Endothelial cell of umbilical vein (primary cell): ENCODE data around the gene FAM120A. TPM values are rescaled to one million over a fixed set of nuclear protein-coding genes. Genes with fewer than 3 reads are reported as not detected.

ENCODE experiments used
- BruUV-seq: library from RNA; stranded (reverse); fragments of 400-500 nt; replicated peaks from 2 replicates; lab custom pipeline; 2021; lab: Mats Ljungman, UMichigan
- CTCF ChIA-PET: fragments of 300-600, 350-600 bp; sonication (Branson Sonifier 250); formaldehyde crosslinking; loops from one replicate; lab custom pipeline; 2021; ENCODE audit warnings: antibody characterized with exemption, inconsistent platforms; lab: Charles Lee
- POLR2A ChIA-PET: fragments of 300-600, 350-600 bp; sonication (Branson Sonifier 250); formaldehyde crosslinking; loops from one replicate; lab custom pipeline; 2021; ENCODE audit warnings: antibody characterized with exemption, inconsistent platforms; lab: Charles Lee
- DNase-seq: peaks from one replicate; pipeline ENCODE4 v3.0.0-alpha.2; 2011; ENCODE audit warnings: low read depth, low spot score
- FAIRE-seq: peaks from 2 replicates; lab custom pipeline; 2011; peaks lifted over from hg19 to GRCh38; lab: Jason Lieb, UNC
- H2AFZ ChIP-seq: 2 replicates; pipeline ENCODE4 v1.6.0; 2012; ENCODE audit warnings: low read depth, low read length, control low read depth, inconsistent platforms
- H3K27ac ChIP-seq: 2 replicates; pipeline ENCODE4 v1.5.1; 2011; ENCODE audit warnings: low read depth, mild to moderate bottlenecking, control low read depth, low read length, moderate library complexity; ENCODE audit not compliant: insufficient read depth
- H3K27me3 ChIP-seq, 2 experiments: 2 replicates each; pipeline versions ENCODE4 v1.6.0 to v1.6.1; 2011; ENCODE audit warnings: low read length in 2 of 2, mixed read lengths in 1 of 2; ENCODE audit not compliant: control insufficient read depth in 2 of 2, insufficient read depth in 2 of 2
- H3K36me3 ChIP-seq, 2 experiments: 2 replicates in 1 of 2; 3 replicates in 1 of 2; pipeline ENCODE4 v1.5.1; 2011; ENCODE audit warnings: low read length in 2 of 2, mild to moderate bottlenecking in 1 of 2, moderate library complexity in 1 of 2; ENCODE audit not compliant: control insufficient read depth in 2 of 2, insufficient read depth in 2 of 2; ENCODE audit errors: extremely low read depth in 1 of 2
- H3K4me1 ChIP-seq: 3 replicates; pipeline ENCODE4 v1.5.1; 2011; ENCODE audit warnings: mild to moderate bottlenecking, low read length; ENCODE audit not compliant: control insufficient read depth, insufficient read depth; ENCODE audit errors: extremely low read depth
- H3K4me2 ChIP-seq: 2 replicates; pipeline ENCODE4 v1.6.1; 2011; ENCODE audit warnings: low read length, control low read depth, mixed read lengths; ENCODE audit not compliant: insufficient read depth
- H3K4me3 ChIP-seq, 3 experiments: fragments of 200-600 bp in 1 of 3; sonication (generic), shearing (Covaris generic) in 1 of 3; replicated peaks in 1 of 3; 2 replicates each; pipeline ENCODE4 v1.5.1; 2011 to 2016; ENCODE audit warnings: control low read depth in 3 of 3, low read length in 3 of 3, mild to moderate bottlenecking in 2 of 3, inconsistent platforms in 1 of 3, low read depth in 1 of 3, moderate library complexity in 1 of 3; ENCODE audit not compliant: insufficient read depth in 1 of 3
- H3K79me2 ChIP-seq: 2 replicates; pipeline ENCODE4 v1.6.0; 2012; ENCODE audit warnings: low read length, inconsistent platforms; ENCODE audit not compliant: control insufficient read depth, insufficient read depth
- H3K9ac ChIP-seq: replicated peaks from 2 replicates; pipeline ENCODE3; 2011; ENCODE audit warnings: low read length, control low read depth; ENCODE audit not compliant: insufficient read depth; ENCODE audit errors: extremely low read depth
- H3K9me1 ChIP-seq: replicated peaks from 3 replicates; pipeline ENCODE4 v1.6.0; 2011; ENCODE audit warnings: mild to moderate bottlenecking, low read length; ENCODE audit not compliant: control insufficient read depth, insufficient read depth; ENCODE audit errors: extremely low read depth
- H3K9me3 ChIP-seq: replicated peaks from 2 replicates; pipeline ENCODE4 v1.5.1; 2012; ENCODE audit warnings: low read length, inconsistent platforms; ENCODE audit not compliant: control insufficient read depth, insufficient read depth
- H4K20me1 ChIP-seq: replicated peaks from 2 replicates; pipeline ENCODE3; 2011; ENCODE audit warnings: mild to moderate bottlenecking, low read length; ENCODE audit not compliant: control insufficient read depth, insufficient read depth; ENCODE audit errors: extremely low read depth
- CTCF ChIP-seq, 2 donors: IDR thresholded peaks; 1 replicate in 1 of 2; 2 replicates in 1 of 2; pipeline ENCODE4 v1.5.1; 2011; ENCODE audit warnings: low read length in 2 of 2, mild to moderate bottlenecking in 2 of 2, moderate library complexity in 2 of 2, control low read depth in 1 of 2, inconsistent platforms in 1 of 2, low read depth in 1 of 2; ENCODE audit not compliant: insufficient read depth in 1 of 2; ENCODE audit errors: extremely low read depth in 1 of 2
- EZH2 ChIP-seq: IDR thresholded peaks from 2 replicates; pipeline ENCODE4 v1.6.1; 2012; ENCODE audit warnings: borderline replicate concordance, low read depth, mild to moderate bottlenecking, moderate library complexity, low read length, inconsistent platforms; ENCODE audit not compliant: severe bottlenecking
- FOS ChIP-seq: IDR thresholded peaks from 2 replicates; pipeline ENCODE4 v1.6.1; 2011; ENCODE audit warnings: mild to moderate bottlenecking, low read length, moderate library complexity, borderline replicate concordance; ENCODE audit not compliant: insufficient read depth
- GATA2 ChIP-seq: IDR thresholded peaks from 2 replicates; pipeline ENCODE4 v1.7.0; 2011; ENCODE audit warnings: low read depth, mild to moderate bottlenecking, moderate library complexity, mixed read lengths, low read length; ENCODE audit not compliant: insufficient read length, insufficient read depth
- JUN ChIP-seq: IDR thresholded peaks from 2 replicates; pipeline ENCODE4 v1.6.1; 2011; ENCODE audit warnings: borderline replicate concordance, low read depth; ENCODE audit not compliant: insufficient read length, insufficient read depth
- MAX ChIP-seq: IDR thresholded peaks from 2 replicates; pipeline ENCODE4 v1.6.1; 2011; ENCODE audit not compliant: insufficient read depth, insufficient read length
- MYC ChIP-seq: IDR thresholded peaks from one replicate; pipeline ENCODE4 v1.6.1; 2011; ENCODE audit warnings: mild to moderate bottlenecking, low read depth, low read length
- POLR2A ChIP-seq: IDR thresholded peaks from 2 replicates; pipeline ENCODE4 v1.6.1; 2012; ENCODE audit warnings: low read depth, mild to moderate bottlenecking, control low read depth, low read length
- POLR2AphosphoS5 ChIP-seq: IDR thresholded peaks from 2 replicates; pipeline ENCODE4 v1.6.1; 2012; ENCODE audit warnings: low read depth, mild to moderate bottlenecking, control low read depth, low read length, moderate library complexity; ENCODE audit not compliant: insufficient read depth
- dilution Hi-C: fragments of 300-500 bp; cut with MboI; formaldehyde crosslinking; loops from one replicate; pipeline ENCODE4 v1.15.0; 2019; ENCODE audit warnings: low sequenced_read_pairs; ENCODE audit not compliant: extremely low pct_ligation_motif_present
- intact Hi-C: fragments of 100-400 bp; cut with micrococcal nuclease; formaldehyde crosslinking; loops from one replicate; pipeline ENCODE4 v1.10.0; 2022
- polyA plus RNA-seq, 4 experiments: library from polyadenylated mRNA; depleted of rRNA in 3 of 4; stranded (reverse) in 3 of 4; unstranded in 1 of 4; fragments of >200 nt; gene quantifications; 2 replicates each; pipeline versions ENCODE4 v1.2.1 to v1.2.3, GENCODE V29; 2011 to 2012; ENCODE audit warnings: missing spikeins in 1 of 4
- total RNA-seq: library from RNA; stranded (reverse); gene quantifications from 2 replicates; pipeline ENCODE4 v1.2.3, GENCODE V29; 2021

FAM120A gene
- total and polyA plus RNA-seq, 2 donors (not counting 3 experiments of a cell fraction or from before 2014, with no cell fraction given) = 66.8 to 126 TPM

- Histone ChIP-seq H3K4me1 (no peaks in the 10 kb centered on the region), H3K9me3 (no peaks in the 10 kb centered on the region), H3K4me2 (no peak overlapping the region), H3K79me2 (peaks cover 8% of the 10 kb centered on the region), H3K27ac (no peak overlapping the region), H3K4me3 (no peak overlapping the region), H4K20me1 (no peaks in the 10 kb centered on the region), H3K27me3 (no peaks in the 10 kb centered on the region), H2AFZ (no peak overlapping the region), H3K9me1 (no peaks in the 10 kb centered on the region), H3K9ac (no peak overlapping the region), H3K36me3 (no peaks in the 10 kb centered on the region)
- POLR2A ChIA-PET = interaction anchor here (0.7 kb wide), 1 partner anchor 459 kb away, joined by 5 read pairs; the partner anchor contains the start of gene NINJ1
- dilution Hi-C loops = no loop called here
- TF ChIP-seq EZH2 (no peak), FOS (no peak), MAX (no peak)
- FAIRE-seq (no peak), DNase-seq (no peak)
- CTCF ChIA-PET = interaction anchor here (0.6 to 0.7 kb wide), 3 partner anchors 12 to 302 kb away, joined by 3 read pairs; no protein-coding TSS in a partner anchor
- BruUV-seq = no TSS peak
- intact Hi-C loops = no loop called here
These were observed 141.1 kb downstream of the FAM120A start for GRCh38 chr9:93592643-93593021.

- no TSS peak for BruUV-seq
- POLR2A ChIA-PET = interaction anchor here (0.7 kb wide), 1 partner anchor 459 kb away, joined by 5 read pairs; the partner anchor contains the start of gene NINJ1
- dilution Hi-C loops = no loop called here
These were observed 141.7 kb downstream of the FAM120A start for GRCh38 chr9:93593144-93593658.

More at GRCh38 chr9:93593144-93593658, 141.7 kb downstream of the FAM120A start:
- Histone ChIP-seq H3K4me2 (no peak overlapping the region), H3K9me1 (no peaks in the 10 kb centered on the region), H3K9ac (no peak overlapping the region), H3K9me3 (no peaks in the 10 kb centered on the region), H3K27me3 (no peaks in the 10 kb centered on the region), H3K36me3 (no peaks in the 10 kb centered on the region), H4K20me1 (no peaks in the 10 kb centered on the region), H3K27ac (no peak overlapping the region), H2AFZ (no peak overlapping the region), H3K4me1 (no peaks in the 10 kb centered on the region), H3K4me3 (no peak overlapping the region), H3K79me2 (peaks cover 5% of the 10 kb centered on the region)
- intact Hi-C loops = no loop called here
- FAIRE-seq (no peak), DNase-seq (no peak)
- CTCF ChIA-PET = interaction anchor here (0.6 to 1.3 kb wide), 3 partner anchors 12 to 27 kb away, joined by 3 to 5 read pairs (median 3); no protein-coding TSS in a partner anchor
- TF ChIP-seq JUN (no peak), MAX (no peak), POLR2A (no peak), FOS (no peak), POLR2AphosphoS5 (no peak), GATA2 (no peak), MYC (no peak), EZH2 (no peak), CTCF (IDR thresholded peaks at IDR 0.05; ENCODE audit: extremely low read depth in 1 of 2, insufficient read depth in 1 of 2, low read depth in 1 of 2, low read length in 2 of 2) (no peak)
